Ecto neural progenitor cell (in vitro differentiated cells): ENCODE data around the gene AARS2.
"Not testable (repeated sequence)": the region's sequence is repeated elsewhere in the genome, so short reads cannot be mapped to it uniquely, and the experiment has no call there.

ENCODE experiments used
- DNase-seq: peaks from one replicate; pipeline ENCODE4 v3.0.0-alpha.2; 2018; ENCODE audit warnings: low spot score

The AARS2 gene

GRCh38 chr6:44329858-44330257 lies 16.7 kb upstream of the AARS2 start:
- no peak for DNase-seq

- DNase-seq = not testable (repeated sequence)
These were observed 15.1 kb upstream of the AARS2 start for GRCh38 chr6:44328203-44328602.

- DNase-seq = no peak
These were observed 14.6 kb upstream of the AARS2 start for GRCh38 chr6:44327760-44328159.

- no peak for DNase-seq
These were observed 13.9 kb upstream of the AARS2 start for GRCh38 chr6:44327096-44327495.

- no peak for DNase-seq
These were observed 8.1 kb upstream of the AARS2 start for GRCh38 chr6:44321210-44321609.

GRCh38 chr6:44317136-44317631 lies 4.0 kb upstream of the AARS2 start:
- DNase-seq = not testable (repeated sequence)

GRCh38 chr6:44316481-44316880 lies 3.3 kb upstream of the AARS2 start:
- no peak for DNase-seq

GRCh38 chr6:44315951-44316350 lies 2.8 kb upstream of the AARS2 start:
- no peak for DNase-seq

- no peak for DNase-seq
These were observed 2.4 kb upstream of the AARS2 start for GRCh38 chr6:44315516-44315915.

- DNase-seq = not testable (repeated sequence)
These were observed 1.5 kb upstream of the AARS2 start for GRCh38 chr6:44314657-44315056.

- no peak for DNase-seq
These were observed 1.4 kb downstream of the AARS2 start for GRCh38 chr6:44311767-44312166.

GRCh38 chr6:44311304-44311703 lies 1.8 kb downstream of the AARS2 start:
- DNase-seq = no peak

- no peak for DNase-seq
These were observed 2.9 kb downstream of the AARS2 start for GRCh38 chr6:44310241-44310640.

- no peak for DNase-seq
These were observed 3.5 kb downstream of the AARS2 start for GRCh38 chr6:44309631-44310030.

- no peak for DNase-seq
These were observed 4.1 kb downstream of the AARS2 start for GRCh38 chr6:44309092-44309491.

- DNase-seq = no peak
These were observed 5.9 kb downstream of the AARS2 start for GRCh38 chr6:44307217-44307616.

- DNase-seq = no peak
These were observed 6.4 kb downstream of the AARS2 start for GRCh38 chr6:44306710-44307109.

- no peak for DNase-seq
These were observed 7.9 kb downstream of the AARS2 start for GRCh38 chr6:44305200-44305725.

- DNase-seq = peak; percentile 71
These were observed 8.6 kb downstream of the AARS2 start for GRCh38 chr6:44304282-44305199.

GRCh38 chr6:44303842-44304241 lies 9.3 kb downstream of the AARS2 start:
- DNase-seq = no peak

GRCh38 chr6:44302856-44303255 lies 10.3 kb downstream of the AARS2 start:
- no peak for DNase-seq

- no peak for DNase-seq
These were observed 11.2 kb downstream of the AARS2 start for GRCh38 chr6:44301782-44302564.

- DNase-seq = no peak
These were observed 12.0 kb downstream of the AARS2 start for GRCh38 chr6:44301106-44301505.
